B cell (primary cell): ENCODE measurements around the gene KMT2C.

Experiments used
- CTCF ChIP-seq: fragments of 200-600 bp; IDR thresholded peaks from one replicate; pipeline ENCODE4 v1.8.0; 2022; ENCODE audit warnings: antibody characterized with exemption, mild to moderate bottlenecking
- EZH2 ChIP-seq: IDR thresholded peaks from 2 replicates; pipeline ENCODE4 v1.6.1; 2012; ENCODE audit warnings: borderline replicate concordance, low read depth, mild to moderate bottlenecking, moderate library complexity, low read length; ENCODE audit not compliant: insufficient read depth, poor library complexity, severe bottlenecking

- no peak for TF ChIP-seq CTCF
- TF ChIP-seq EZH2 = no peak
Measured at GRCh38 chr7:152411389-152411788, 24.4 kb downstream of the KMT2C start.
